Measurements from ENCODE around the gene SMIM36. TPM values are rescaled to one million over a fixed set of nuclear protein-coding genes. Genes with fewer than 3 reads are reported as not detected.
"Not testable (repeated sequence)": the region's sequence is repeated elsewhere in the genome, so short reads cannot be mapped to it uniquely, and the experiment has no call there.

The SMIM36 gene
- total RNA-seq, 1 donor = under 0.01 TPM

GRCh38 chr17:55417411-55418268 is 93.6 kb downstream of the SMIM36 start:
- DNase-seq (ENCODE audit: low read depth in 2 of 3, low spot score in 2 of 3) = no peak

GRCh38 chr17:55416470-55417052 is 94.7 kb downstream of the SMIM36 start:
- no peak for DNase-seq (ENCODE audit: low read depth in 2 of 3, low spot score in 2 of 3)

- no peak for DNase-seq (ENCODE audit: low read depth in 2 of 3, low spot score in 2 of 3)
Observed at GRCh38 chr17:55416000-55416399, 95.3 kb downstream of the SMIM36 start.

- DNase-seq (ENCODE audit: low read depth in 2 of 3, low spot score in 2 of 3) = no peak
Observed at GRCh38 chr17:55414983-55415382, 96.3 kb downstream of the SMIM36 start.

- DNase-seq (ENCODE audit: low read depth in 2 of 3, low spot score in 2 of 3) = no peak
Observed at GRCh38 chr17:55413825-55414489, 97.3 kb downstream of the SMIM36 start.

- no peak for DNase-seq (ENCODE audit: low read depth in 2 of 3, low spot score in 2 of 3)
Observed at GRCh38 chr17:55411463-55411855, 99.8 kb downstream of the SMIM36 start.

GRCh38 chr17:55410722-55411462 is 100.4 kb downstream of the SMIM36 start:
- DNase-seq (ENCODE audit: low read depth in 2 of 3, low spot score in 2 of 3) = no peak

- no peak for DNase-seq (ENCODE audit: low read depth in 2 of 3, low spot score in 2 of 3)
Observed at GRCh38 chr17:55409030-55409800, 102.0 kb downstream of the SMIM36 start.

GRCh38 chr17:55407641-55408566 is 103.3 kb downstream of the SMIM36 start:
- DNase-seq (ENCODE audit: low read depth in 2 of 3, low spot score in 2 of 3) = no peak

GRCh38 chr17:55405600-55405999 is 105.7 kb downstream of the SMIM36 start:
- no peak for DNase-seq (ENCODE audit: low read depth in 2 of 3, low spot score in 2 of 3)

- DNase-seq (ENCODE audit: low read depth in 2 of 3, low spot score in 2 of 3) = not testable (repeated sequence)
Observed at GRCh38 chr17:55404197-55404596, 107.1 kb downstream of the SMIM36 start.

GRCh38 chr17:55402374-55402773 is 108.9 kb downstream of the SMIM36 start:
- DNase-seq (ENCODE audit: low read depth in 2 of 3, low spot score in 2 of 3) = no peak

Small RNA genes within 50 kb of the gene (small RNA-seq; reads per million reads assigned to genes)
- gene RNU6-1249P = not detected

Other genes starting within 250 kb of the SMIM36 start
- gene HLF, start 246.5 kb downstream of the SMIM36 start, total RNA-seq = 35.5 TPM
- gene MMD, start 89.6 kb downstream of the SMIM36 start, total RNA-seq = 7.5 TPM
- gene TMEM100, start 211.4 kb upstream of the SMIM36 start, total RNA-seq = not detected
- 18.6 TPM for gene PCTP, start 239.6 kb upstream of the SMIM36 start, total RNA-seq

All from hematopoietic multipotent progenitor cell (in vitro differentiated cells).